Inferior parietal cortex (tissue), 1 donor: ENCODE results near the gene TLK2.
"Not testable (repeated sequence)": the region's sequence is repeated elsewhere in the genome, so short reads cannot be mapped to it uniquely, and the experiment has no call there.

Experiments
- DNase-seq: peaks from one replicate; pipeline ENCODE4 v3.0.0-alpha.2; 2016; ENCODE audit errors: extremely low spot score

The TLK2 gene

DNA sequence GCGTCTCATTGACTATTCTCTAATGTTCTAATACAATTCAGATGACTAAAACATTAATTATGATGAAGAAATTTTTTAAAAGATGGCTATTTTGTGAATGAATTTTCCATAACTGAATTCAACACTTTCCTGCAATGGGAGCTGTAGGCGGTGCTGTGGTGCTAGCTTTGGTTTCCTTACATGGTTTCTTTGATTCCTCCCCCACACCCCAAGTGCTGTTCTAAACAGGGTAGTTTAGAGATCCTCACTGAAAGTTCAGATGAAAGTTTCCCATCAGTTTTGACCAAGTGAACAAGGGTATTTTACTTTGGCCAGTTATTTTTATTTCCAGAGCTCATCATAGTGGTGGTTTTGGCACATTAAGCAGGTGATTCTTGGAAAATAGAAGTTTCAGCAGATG, 122.8 kb downstream of the TLK2 start:
- DNase-seq, result no peak

DNA sequence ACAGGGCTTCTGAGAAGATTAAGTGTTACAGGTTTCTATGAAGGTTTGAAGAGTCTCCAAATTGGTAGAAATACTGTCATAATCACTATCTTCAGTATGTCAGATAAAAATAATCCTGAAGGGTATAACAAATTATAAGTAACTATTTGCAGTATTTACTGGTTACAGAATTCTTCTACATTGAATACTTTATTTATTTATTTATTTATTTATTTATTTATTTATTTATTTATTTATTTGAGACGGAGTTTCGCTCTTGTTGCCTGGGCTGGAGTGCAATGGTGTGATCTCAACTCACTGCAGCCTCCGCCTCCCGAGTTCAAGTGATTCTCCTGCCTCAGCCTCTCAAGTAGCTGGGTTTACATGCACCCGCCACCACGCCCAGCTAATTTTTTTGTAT, 125.2 kb downstream of the TLK2 start:
- not testable (repeated sequence) for DNase-seq

DNA sequence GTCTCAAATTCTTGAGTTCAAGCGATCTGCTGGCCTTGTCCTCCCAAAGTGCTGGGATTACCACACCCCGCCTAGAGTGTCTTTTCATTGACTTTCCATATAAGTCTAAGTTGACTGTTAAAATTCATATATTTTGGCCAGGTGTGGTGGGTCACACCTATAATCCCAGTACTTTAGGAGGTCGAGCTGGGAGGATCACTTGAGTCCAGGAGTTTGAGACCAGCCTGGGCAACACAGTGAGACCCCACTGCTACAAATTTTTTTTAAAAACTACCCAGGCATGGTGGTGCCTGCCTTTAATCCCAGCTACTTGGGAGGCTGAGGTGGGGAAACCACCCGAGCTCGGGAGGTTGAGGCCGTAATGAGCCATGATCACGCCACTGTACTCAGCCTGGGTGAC, 127.0 kb downstream of the TLK2 start:
- no peak for DNase-seq

DNA sequence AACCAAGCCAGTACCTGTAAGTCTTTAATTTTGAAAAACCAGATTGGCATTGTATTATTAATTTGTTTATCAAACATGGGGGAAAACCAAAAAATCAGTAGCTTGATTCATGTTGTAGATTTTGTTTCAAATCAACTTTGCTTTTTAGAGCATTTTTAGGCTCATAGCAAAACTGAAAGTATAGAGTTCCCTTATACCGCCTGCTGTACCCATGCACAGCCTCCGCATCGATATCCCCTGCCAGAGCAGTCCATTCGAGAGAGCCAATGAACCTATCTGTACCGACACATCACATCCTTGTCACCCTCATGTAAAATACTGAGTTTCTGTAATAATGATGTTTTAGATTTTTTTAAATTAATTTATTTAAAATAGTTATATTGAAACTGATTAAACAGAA, 132.7 kb downstream of the TLK2 start:
- DNase-seq, result no peak

DNA sequence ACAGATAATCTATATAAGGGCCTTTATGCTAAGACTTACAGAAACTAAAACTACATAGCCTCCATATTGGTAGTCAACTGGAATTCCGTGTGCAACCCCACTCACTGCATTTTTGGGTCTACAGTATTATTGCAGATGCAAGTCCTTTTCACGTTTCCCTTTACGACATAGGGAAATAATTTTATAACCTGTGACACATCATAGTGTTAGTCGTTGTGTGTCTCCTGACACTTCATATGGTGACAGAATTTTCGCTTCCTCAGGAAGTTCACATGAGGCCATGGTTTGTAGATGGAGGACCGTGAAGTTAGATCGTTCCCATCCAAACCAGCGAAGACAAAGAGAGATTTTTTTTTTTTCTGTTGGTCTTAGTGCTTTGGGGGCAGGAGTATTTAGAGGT, 133.1 kb downstream of the TLK2 start:
- DNase-seq, result no peak

DNA sequence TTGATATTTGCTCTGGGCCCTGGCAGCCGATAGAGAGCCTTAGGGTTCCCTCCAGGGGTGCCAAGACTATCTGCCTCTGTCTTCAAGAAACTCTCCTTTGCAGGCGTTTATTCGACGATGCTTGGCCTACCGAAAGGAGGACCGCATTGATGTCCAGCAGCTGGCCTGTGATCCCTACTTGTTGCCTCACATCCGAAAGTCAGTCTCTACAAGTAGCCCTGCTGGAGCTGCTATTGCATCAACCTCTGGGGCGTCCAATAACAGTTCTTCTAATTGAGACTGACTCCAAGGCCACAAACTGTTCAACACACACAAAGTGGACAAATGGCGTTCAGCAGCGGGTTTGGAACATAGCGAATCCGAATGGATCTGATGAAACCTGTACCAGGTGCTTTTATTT, 133.7 kb downstream of the TLK2 start:
- DNase-seq, result not testable (repeated sequence)

DNA sequence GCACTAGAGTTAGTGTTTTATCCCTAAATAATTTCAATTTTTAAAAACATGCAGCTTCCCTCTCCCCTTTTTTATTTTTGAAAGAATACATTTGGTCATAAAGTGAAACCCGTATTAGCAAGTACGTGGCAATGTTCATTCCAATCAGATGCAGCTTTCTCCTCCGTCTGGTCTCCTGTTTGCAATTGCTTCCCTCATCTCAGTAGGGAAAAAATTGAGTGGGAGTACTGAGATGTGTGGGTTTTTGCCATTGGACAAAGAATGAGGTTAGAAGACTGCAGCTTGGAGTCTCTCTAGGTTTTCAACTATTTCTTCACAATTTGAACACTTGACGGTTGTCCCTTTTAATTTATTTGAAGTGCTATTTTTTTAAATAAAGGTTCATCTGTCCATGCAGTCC, 134.5 kb downstream of the TLK2 start:
- DNase-seq, result not testable (repeated sequence)

DNA sequence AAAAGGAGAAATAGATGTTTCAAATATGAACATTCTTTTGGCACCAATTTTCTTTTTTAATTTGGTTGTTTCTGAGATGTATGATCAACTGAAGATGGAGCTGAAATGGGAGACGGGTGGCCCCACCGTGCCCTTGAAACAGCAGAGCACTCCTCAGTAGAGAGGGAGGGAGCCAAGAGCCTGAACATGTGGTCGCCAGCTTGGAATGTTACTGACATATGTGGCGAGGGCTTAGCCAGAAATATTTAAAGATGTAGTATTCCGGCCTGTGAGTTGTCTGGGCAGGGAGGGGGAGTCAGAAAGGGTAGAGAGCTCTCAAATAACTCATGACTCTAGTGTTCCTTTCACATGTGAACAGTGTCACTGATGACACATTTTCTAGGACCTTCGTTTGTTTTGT, 135.5 kb downstream of the TLK2 start:
- no peak for DNase-seq

DNA sequence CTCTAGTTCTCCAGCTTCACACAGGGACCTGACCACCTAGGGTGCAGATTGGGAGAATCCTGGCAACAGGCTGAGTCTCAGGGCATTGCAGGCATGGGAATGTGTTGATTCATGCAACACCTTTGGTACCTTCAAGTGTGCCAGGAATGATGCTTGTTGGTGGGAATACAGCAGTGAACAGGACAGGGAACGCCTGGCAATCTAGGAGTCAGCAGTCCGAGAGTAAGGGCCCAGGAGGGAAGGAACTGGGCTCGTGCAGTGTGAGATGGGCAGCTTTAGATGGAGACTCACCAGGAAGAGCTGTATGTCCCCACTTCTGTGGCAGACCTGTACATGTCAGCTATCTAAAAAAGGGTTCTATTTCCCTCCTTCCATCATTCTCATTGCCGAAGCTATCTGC, 136.9 kb downstream of the TLK2 start:
- DNase-seq, result no peak

DNA sequence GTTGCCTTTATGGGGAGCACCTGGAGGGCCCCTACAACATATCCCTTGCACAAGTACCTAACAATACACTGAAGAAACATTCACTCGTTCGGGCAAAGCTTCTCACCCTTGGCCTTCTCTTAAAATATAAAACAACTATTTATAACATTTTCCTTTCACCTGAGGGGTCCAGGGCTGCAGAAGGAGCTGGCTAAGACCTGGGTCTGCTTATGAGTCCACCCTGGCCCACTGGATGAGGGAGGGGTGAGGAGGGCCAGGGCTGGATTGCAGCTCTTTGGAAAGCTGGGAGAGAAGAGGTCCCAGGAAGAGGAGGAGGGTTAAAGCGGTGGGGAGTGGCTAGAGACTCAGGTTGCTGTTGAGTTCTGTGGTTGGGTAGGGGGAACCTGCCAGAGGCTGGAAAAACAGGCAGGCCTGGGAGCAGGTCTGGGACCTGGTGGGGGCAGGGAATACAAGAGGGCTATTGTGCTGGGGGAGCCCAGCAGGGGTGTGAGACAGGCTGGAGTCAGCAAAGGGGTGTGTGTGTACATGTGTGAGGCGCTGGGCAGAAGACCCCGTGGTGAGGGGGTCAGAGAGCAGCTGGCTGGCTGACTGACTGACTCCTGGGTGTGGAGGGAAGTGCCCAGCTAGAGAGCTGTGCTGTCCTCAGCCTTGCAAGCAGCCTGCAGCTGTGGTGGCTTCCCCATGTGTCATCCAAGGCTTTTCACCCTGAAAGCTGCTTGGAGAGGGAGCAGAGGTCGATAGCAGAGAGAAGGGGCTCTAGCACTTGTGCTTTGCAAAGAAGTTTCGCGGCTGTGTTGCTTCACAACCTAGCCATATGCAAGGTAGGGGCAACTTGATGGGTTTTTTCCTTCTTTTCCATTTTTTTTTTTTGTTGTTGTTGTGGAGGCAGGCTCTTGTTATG, 138.6 kb downstream of the TLK2 start:
- DNase-seq, result no peak

DNA sequence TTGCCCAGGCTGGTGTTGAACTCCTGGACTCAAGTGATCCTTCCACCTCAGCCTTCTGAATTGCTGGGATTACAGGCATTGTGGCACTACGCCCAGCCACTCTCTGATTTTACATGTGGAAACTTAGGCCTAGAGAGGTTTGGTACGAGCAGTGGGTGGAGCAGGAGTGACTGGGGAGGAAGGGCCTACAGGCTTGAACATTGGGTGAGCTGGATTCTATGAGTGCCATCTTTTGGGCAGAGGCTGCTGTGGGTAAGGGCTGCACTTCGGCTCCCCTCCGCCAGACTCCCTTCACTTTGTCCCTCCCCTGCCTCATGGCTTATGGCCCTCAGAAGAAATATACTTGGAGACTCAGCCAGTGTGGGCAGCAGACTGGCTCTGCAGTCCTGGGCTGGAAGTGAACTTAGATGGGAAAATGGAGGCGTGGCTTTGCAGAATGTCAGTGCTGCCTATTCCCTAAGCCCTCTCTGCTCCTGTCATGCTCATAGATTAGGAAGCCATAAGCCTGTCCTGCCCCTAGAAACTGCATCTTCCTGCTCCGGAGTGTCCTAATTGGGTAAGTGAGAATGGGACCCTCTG, 139.4 kb downstream of the TLK2 start:
- DNase-seq, result no peak

DNA sequence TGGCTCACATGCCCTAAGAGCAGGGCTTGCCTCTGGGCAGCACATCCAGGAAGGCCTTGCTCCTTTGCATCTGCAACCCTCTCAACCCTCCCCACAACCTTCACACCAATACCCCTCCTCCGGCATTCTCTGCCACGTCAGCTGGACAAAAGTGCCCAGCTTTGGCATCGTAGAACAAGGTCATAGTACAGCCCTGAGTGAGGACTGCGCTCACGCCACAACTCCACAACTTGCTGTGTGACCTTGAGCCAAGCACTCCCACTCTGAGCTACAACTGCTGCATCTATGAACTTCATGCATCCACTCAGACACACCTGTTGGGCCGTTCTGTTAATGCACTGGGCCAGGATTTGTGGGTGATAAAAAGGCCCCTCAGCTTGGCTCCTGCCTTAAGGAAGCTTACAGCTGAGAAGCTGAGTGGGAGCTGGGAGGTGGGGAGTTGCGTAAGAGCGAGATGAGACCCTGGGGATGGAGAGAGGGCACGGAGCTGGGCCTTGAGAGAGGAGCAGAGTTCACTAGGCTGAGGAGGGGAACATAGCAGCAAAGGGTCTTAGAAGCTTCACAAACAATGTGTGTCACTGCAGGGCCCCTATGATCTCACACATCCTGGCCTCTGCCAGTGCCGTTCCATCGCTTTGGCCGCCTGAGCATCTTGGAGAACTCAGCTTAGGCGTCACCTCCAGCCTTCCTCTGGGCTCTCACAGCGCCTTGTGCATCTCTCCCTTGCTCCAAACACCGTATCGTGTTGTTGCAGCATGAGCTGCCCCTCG, 140.2 kb downstream of the TLK2 start:
- no peak for DNase-seq

DNA sequence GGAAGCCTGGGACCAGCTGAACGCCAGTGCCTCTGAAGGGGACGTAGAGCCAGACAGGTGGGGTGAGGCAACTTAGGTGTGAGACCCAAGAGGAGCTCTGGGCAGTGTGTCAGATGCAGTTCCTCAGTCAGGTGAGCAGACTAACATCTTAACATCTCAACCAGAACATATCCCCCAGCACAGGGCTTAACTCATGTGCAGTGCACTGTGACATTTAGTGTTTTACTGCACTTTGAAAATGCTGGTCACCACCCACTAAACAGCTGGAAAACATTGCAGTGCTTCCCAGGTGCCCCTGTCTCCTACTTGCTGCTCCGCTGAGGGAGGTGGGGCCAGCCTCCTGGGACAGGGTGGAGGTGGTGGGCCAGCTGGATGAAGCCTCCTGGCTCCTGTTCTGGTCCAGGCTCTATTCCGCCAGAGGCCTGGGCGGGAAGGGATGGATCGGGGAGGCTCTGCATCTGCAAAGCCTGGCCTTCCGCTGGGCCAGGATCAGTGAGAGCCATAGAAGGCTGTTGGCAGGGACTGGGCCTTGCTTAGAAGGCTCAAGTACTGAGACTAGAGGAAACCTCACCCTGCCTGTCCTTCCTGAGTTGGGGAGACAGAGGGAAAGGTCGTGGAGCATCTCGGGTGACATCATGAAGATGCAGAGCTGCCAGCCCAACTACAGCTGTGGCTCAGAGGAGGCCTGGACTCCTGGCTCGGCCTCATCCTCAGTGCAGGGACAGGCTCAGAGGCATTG, 141.0 kb downstream of the TLK2 start:
- no peak for DNase-seq

DNA sequence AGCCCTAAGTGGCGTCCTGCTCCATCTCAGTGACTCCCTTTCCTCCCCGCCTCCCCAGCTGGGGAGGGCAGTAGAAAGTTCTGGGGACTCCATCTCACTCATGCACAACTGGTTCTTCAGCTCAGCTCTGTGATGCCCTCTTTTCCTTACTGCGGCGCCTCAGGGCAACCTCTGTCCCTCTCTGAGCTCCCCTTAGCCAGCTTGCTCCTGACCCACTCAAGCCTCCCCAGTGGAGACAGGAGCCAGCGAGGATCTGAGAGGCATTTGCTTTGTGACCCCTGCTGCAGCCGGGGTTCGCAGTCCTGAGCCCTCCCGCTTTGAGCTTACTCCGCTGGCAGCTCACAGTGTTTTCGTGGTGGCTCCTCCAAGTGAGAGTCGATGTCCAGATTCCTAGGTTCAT, 142.6 kb downstream of the TLK2 start:
- DNase-seq, result no peak

DNA sequence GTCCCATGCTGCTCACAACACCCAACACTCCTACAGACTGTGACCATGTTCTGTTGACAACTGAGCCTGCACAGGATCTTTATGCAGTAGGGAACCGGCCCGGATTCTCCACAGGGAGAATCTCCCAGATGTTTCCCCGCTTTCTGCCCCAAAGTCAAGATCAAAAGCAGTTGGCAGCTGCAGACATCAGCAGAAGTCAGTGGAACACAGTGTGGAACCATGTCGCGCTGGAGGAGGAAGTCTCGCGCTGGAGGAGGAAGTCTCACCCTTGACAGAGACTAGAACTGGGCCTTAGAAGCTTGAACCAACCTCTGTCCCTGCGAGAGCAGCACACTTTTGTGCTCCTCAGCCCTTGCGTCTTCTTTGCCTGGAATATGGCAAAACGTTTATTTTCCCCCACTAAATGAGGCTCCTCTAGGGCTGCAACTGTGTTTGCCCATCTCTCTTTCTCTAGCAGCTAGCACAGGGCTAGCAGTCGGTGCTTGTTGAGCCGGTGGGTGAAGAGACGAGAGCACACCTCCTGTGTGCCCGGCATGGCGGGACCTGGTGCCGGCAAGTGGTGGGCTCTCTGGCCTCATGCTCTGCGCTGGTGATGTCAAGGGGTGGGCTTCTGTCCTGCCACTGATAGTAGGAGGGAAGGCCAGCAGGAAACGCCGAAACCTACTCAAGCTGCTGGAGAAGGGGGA, 146.7 kb downstream of the TLK2 start:
- no peak for DNase-seq

DNA sequence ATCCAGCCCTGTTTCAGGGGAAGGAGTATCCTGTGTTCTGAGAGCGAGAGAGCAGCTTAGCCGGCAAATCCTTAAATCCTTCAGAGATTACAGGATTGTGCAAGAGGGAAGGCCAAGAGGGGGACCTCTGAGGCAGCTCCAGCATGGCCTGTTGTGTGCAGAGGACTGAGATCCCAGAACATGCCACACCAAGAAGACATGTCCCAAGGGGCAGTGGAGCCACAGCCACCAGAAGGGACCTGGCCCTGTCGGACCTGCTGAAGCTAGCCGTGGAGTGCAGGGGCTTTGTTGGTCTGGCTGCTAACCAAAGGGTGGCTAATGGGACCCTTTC, 147.2 kb downstream of the TLK2 start:
- DNase-seq, result no peak

DNA sequence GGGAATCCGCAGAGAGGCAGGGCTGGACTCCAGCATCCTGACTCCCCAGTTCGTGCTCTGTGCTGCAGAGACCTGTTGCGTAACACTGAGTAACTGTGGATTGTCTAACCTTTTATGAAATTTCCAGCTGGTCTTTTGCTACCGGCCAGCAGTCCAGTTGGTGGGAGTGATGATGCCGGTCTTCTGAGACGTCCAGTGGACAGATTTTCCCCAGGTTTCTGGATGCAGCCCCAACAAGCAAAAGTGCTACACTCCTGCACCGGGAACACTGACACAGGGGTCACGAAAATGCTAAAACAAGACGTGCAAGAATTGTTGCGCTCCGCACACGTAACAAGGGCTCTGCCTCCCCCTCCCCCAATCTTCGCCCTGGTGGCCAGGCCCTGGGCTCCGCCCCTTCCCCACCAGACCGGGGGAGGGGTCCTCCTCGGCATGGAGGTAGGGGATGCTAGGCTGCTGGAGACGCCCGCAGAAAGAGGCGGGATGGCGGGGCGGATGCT, 148.1 kb downstream of the TLK2 start:
- no peak for DNase-seq

DNA sequence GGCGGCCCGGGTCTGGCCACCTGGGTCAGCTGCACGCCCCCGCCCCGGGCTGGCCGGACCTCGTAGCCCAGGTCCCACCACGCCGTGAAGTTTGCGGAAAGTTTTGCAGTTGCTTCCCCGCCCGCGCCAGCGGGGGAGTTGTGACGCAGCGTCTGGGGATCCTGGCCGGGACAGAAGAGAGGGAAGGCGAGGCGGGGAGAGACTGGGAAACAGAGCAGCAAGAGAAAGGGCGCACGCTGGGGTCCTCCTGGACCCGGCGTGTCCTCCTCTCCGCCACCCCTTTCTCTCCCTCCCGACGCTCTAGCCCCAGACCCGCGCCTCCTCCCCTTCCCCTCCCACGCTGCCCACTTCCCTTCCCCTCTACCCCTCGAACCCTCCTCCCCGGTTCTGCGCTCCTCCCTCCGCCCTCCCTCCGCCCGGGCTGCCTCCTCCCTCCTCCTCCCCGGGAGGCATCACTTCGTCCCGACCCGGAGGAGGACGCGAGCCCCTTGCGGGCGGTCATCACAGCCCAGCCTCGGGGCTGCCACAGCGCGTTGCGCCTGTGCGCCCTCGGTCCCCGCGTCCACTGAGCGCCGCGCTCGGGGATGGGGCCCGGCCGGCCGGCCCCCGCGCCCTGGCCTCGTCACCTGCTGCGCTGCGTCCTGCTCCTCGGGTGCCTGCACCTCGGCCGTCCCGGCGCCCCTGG, 148.7 kb downstream of the TLK2 start, which contains the start of gene MRC2:
MRC2 (plus strand) TSS at position 452 of the 685 bp plus-strand sequence; CDS start at position 585, 133 bp downstream.
- no peak for DNase-seq

DNA sequence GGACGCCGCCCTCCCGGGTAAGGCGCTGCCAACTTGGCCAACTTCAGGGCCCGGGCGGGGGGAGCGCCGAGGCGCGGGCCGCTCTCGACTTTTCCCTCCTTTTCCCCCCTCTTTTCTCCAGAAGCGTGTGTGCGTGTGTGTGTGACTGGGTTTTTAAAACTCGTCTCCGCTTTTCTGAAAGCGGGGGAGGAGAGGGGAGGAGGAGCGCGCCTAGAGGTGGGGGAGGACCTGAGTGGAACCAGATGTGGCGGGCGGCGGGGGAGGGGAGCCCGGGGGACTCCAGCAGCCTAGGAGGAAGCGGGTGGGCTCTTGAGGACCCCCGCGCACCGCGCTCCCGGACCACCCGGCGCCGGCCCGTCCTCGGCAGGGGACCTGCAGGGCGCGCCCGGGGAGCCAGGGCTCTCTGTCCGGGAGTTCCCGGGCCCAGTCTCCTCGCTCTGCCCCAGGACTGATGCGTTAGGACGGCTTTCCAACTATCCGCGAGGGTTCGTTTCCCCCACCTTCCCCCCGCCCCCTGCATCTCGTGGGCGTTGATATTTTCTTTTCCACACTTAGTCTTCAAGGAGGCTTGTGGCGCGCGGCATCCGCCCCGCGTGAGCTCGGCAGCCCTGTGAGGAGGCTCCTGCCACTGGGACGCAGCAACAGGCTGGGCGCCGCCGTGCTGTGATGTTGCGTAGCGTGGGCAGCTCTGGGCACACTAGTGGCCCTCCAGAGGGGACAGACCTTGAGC, 149.4 kb downstream of the TLK2 start:
- DNase-seq, result no peak
